Measurements from ENCODE around the gene PDLIM4.

PDLIM4 gene

GRCh38 chr5:132293066-132293991 lies 35.8 kb downstream of the PDLIM4 start:
- peak; percentile 65 for DNase-seq

GRCh38 chr5:132293992-132294727 lies 36.7 kb downstream of the PDLIM4 start, which contains the start of gene SLC22A4:
TSS of gene SLC22A4 (plus strand) at chr5:132294394. CDS start at chr5:132294617, 223 bp downstream.
- peak; percentile 65 for DNase-seq

- no peak for DNase-seq
Measured at GRCh38 chr5:132294728-132295504, 37.4 kb downstream of the PDLIM4 start.

GRCh38 chr5:132295505-132296411 lies 38.3 kb downstream of the PDLIM4 start:
- no peak for DNase-seq

- DNase-seq = no peak
Measured at GRCh38 chr5:132296412-132297016, 39.0 kb downstream of the PDLIM4 start.

- DNase-seq = no peak
Measured at GRCh38 chr5:132297211-132297940, 39.9 kb downstream of the PDLIM4 start.

GRCh38 chr5:132298298-132299212 lies 41.1 kb downstream of the PDLIM4 start:
- DNase-seq = no peak

- DNase-seq = no peak
Measured at GRCh38 chr5:132299917-132300316, 42.4 kb downstream of the PDLIM4 start.

GRCh38 chr5:132300577-132301343 lies 43.3 kb downstream of the PDLIM4 start:
- no peak for DNase-seq

GRCh38 chr5:132301344-132302271 lies 44.1 kb downstream of the PDLIM4 start:
- DNase-seq = no peak

- DNase-seq = no peak
Measured at GRCh38 chr5:132302413-132302812, 44.9 kb downstream of the PDLIM4 start.

- DNase-seq = no peak
Measured at GRCh38 chr5:132303589-132303988, 46.1 kb downstream of the PDLIM4 start.

GRCh38 chr5:132305420-132305819 lies 47.9 kb downstream of the PDLIM4 start:
- no peak for DNase-seq

GRCh38 chr5:132308701-132309100 lies 51.2 kb downstream of the PDLIM4 start:
- DNase-seq = no peak

- DNase-seq = no peak
Measured at GRCh38 chr5:132309679-132310078, 52.2 kb downstream of the PDLIM4 start.

GRCh38 chr5:132310141-132310834 lies 52.8 kb downstream of the PDLIM4 start:
- no peak for DNase-seq

GRCh38 chr5:132313366-132313765 lies 55.9 kb downstream of the PDLIM4 start:
- DNase-seq = no peak

All from NCI-H510A (cell line).